ENCODE data around the gene DNTTIP2.
"Not testable (repeated sequence)": the region's sequence is repeated elsewhere in the genome, so short reads cannot be mapped to it uniquely, and the experiment has no call there.

DNA sequence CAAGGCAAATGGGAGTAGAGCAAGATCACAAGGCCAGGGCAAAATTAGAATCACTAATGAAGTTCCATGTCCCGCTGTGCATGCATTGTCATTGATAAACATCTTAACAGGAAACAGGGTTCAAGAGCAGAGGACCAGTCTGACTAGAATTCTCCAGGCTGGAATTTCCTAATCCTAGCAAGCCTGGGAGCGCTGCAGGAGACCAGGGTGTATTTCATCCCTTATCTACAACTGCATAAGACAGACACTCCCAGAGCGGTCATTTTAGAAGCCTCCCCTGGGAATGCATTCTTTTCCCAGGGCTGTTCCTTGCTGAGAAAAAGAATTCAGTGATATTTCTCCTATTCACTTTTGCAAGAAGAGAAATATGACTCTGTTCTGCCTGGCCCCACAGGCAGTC is 45.7 kb downstream of the DNTTIP2 start:
- TF ChIP-seq CTCF (IDR thresholded peaks at IDR 0.05); HMGXB4 (CRISPR knock-in tag; IDR thresholded peaks at IDR 0.05; ENCODE audit: borderline replicate concordance); NFE2L2 (conservative IDR thresholded peaks at IDR 0.05; ENCODE audit: low read length); POLR2A (IDR thresholded peaks at IDR 0.05; ENCODE audit: low read length); RFX5 (IDR thresholded peaks at IDR 0.05); MAX (IDR thresholded peaks at IDR 0.05); CBX2 (IDR thresholded peaks at IDR 0.05; ENCODE audit: borderline replicate concordance, low read depth); RARB (CRISPR knock-in tag; IDR thresholded peaks at IDR 0.05); EP300 (IDR thresholded peaks at IDR 0.05): not testable (repeated sequence)

Data from A549 (cell line).